Measurements from ENCODE around the gene FKBP1A.
"Not testable (repeated sequence)": the region's sequence is repeated elsewhere in the genome, so short reads cannot be mapped to it uniquely, and the experiment has no call there.

Gene FKBP1A

GRCh38 chr20:1415667-1416468 lies 23.0 kb upstream of the FKBP1A start:
- DNase-seq, result no peak

- DNase-seq, result no peak
These were observed 22.1 kb upstream of the FKBP1A start for GRCh38 chr20:1414982-1415381.

- no peak for DNase-seq
These were observed 12.9 kb upstream of the FKBP1A start for GRCh38 chr20:1405801-1406200.

GRCh38 chr20:1403624-1404023 lies 10.8 kb upstream of the FKBP1A start:
- no peak for DNase-seq

GRCh38 chr20:1402149-1402548 lies 9.3 kb upstream of the FKBP1A start:
- no peak for DNase-seq

- DNase-seq, result no peak
These were observed 8.6 kb upstream of the FKBP1A start for GRCh38 chr20:1401451-1401907.

GRCh38 chr20:1399678-1400366 lies 7.0 kb upstream of the FKBP1A start:
- not testable (repeated sequence) for DNase-seq

GRCh38 chr20:1398185-1398584 lies 5.3 kb upstream of the FKBP1A start:
- DNase-seq, result not testable (repeated sequence)

GRCh38 chr20:1397710-1398109 lies 4.9 kb upstream of the FKBP1A start:
- no peak for DNase-seq

GRCh38 chr20:1396702-1397101 lies 3.8 kb upstream of the FKBP1A start:
- DNase-seq, result no peak

GRCh38 chr20:1396264-1396663 lies 3.4 kb upstream of the FKBP1A start:
- DNase-seq, result no peak

- DNase-seq, result no peak
These were observed 1.8 kb upstream of the FKBP1A start for GRCh38 chr20:1394686-1395085.

GRCh38 chr20:1393507-1393882 lies 641 bp upstream of the FKBP1A start:
- DNase-seq, result no peak

GRCh38 chr20:1392443-1392692 lies 486 bp downstream of the FKBP1A start:
- DNase-seq, result no peak

- DNase-seq, result no peak
These were observed 1.0 kb downstream of the FKBP1A start for GRCh38 chr20:1391640-1392442.

GRCh38 chr20:1390581-1391403 lies 2.1 kb downstream of the FKBP1A start:
- no peak for DNase-seq

GRCh38 chr20:1389703-1390580 lies 2.9 kb downstream of the FKBP1A start:
- DNase-seq, result no peak

- no peak for DNase-seq
These were observed 3.9 kb downstream of the FKBP1A start for GRCh38 chr20:1388741-1389483.

- no peak for DNase-seq
These were observed 4.6 kb downstream of the FKBP1A start for GRCh38 chr20:1388253-1388652.

- no peak for DNase-seq
These were observed 6.5 kb downstream of the FKBP1A start for GRCh38 chr20:1386323-1386722.
